Measurements from ENCODE around the gene CAMK2D.
A peak's percentile ranks its signal among the peaks of the same experiment; 100 is the strongest.

The CAMK2D gene

DNA sequence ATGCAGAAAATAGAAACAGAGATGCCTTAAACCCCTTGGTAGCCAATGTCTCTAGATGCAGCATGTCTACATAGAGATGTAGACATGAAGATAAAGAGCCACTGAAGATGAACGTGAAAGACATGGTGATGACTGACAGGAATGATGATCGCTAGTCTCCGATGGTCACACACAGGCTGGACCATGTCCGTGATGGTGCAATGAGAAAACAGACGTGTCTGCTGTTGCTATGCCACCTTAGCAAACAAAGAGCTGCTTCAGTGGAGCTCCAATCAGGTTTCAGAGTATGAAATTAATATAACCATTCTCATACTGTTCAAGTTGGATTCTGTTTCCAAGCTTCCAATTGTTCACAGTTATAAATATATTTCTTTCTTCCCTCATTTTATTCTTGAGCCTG is 256.5 kb downstream of the CAMK2D start:
- no peak for DNase-seq (ENCODE audit: low read depth)
- TF ChIP-seq, protein P1, sequence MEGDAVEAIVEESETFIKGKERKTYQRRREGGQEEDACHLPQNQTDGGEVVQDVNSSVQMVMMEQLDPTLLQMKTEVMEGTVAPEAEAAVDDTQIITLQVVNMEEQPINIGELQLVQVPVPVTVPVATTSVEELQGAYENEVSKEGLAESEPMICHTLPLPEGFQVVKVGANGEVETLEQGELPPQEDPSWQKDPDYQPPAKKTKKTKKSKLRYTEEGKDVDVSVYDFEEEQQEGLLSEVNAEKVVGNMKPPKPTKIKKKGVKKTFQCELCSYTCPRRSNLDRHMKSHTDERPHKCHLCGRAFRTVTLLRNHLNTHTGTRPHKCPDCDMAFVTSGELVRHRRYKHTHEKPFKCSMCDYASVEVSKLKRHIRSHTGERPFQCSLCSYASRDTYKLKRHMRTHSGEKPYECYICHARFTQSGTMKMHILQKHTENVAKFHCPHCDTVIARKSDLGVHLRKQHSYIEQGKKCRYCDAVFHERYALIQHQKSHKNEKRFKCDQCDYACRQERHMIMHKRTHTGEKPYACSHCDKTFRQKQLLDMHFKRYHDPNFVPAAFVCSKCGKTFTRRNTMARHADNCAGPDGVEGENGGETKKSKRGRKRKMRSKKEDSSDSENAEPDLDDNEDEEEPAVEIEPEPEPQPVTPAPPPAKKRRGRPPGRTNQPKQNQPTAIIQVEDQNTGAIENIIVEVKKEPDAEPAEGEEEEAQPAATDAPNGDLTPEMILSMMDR (conservative IDR thresholded peaks at IDR 0.05; ENCODE audit: low read depth, low read length), result no peak
- H3K4me3 ChIP-seq (ENCODE audit: low read length), result no peak overlapping the region

DNA sequence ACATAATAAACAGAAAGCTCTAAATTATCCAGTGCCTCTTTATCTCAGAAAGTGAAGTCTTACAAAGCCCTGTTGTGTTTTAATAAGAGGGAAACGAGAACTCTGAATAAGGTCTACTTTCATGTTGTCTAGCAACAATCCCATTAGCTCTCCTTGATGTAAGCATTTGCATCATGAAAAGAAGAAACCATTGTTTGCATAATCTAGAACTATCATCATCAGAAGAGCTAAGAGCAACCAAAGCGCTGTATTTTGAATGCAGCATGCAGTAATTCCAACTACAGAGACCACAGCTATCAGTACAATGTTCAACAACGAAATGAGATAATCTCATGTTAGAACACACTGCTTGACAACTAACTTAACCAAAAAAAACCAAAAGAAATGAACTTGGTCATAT is 257.1 kb downstream of the CAMK2D start:
- no peak overlapping the region for H3K4me3 ChIP-seq (ENCODE audit: low read length)
- DNase-seq (ENCODE audit: low read depth), result no peak
- TF ChIP-seq, protein P1 (conservative IDR thresholded peaks at IDR 0.05; ENCODE audit: low read depth, low read length), result no peak

DNA sequence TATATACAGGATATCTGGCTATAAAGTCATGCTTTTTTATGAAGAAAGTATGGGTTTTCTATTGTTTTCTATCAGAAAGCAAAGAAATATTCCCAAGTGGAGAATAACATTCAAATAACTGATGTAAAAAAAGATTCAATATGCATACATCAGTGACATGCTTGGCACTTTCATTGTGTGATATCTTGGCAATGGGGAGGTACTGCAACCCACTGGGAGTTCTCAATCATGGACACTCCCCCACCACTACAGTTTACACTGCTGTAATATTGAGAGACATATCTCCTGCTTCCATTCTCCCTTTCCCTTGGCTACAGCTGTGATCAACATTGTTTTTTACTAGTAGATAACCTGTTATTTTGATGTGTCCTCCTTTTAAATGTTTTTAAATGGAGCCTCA is 257.8 kb downstream of the CAMK2D start:
- no peak for DNase-seq (ENCODE audit: low read depth)
- TF ChIP-seq, protein P1 (conservative IDR thresholded peaks at IDR 0.05; ENCODE audit: low read depth, low read length), result no peak
- no peak overlapping the region for H3K4me3 ChIP-seq (ENCODE audit: low read length)

DNA sequence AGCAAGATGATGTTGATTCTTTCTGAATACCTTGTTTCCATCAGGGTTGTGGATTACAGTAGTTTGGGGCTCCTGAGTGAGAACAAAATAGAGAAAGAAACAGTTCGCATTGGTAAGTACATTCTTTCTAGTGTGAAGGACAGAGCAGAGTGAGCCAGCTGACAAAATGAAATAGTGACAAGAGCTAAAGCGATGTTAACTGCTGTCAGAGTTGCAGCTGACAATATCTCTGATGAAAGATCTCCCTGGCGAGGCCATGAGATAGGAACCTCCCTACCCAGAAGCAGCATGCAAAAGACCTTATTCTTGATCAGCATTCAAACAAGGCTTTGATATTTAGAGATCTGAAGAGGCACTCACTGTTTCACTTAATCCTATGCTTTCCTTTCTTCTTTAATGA is 258.6 kb downstream of the CAMK2D start:
- H3K4me3 ChIP-seq (ENCODE audit: low read length), result no peak overlapping the region
- TF ChIP-seq, protein P1 (conservative IDR thresholded peaks at IDR 0.05; ENCODE audit: low read depth, low read length), result no peak
- DNase-seq (ENCODE audit: low read depth), result no peak

DNA sequence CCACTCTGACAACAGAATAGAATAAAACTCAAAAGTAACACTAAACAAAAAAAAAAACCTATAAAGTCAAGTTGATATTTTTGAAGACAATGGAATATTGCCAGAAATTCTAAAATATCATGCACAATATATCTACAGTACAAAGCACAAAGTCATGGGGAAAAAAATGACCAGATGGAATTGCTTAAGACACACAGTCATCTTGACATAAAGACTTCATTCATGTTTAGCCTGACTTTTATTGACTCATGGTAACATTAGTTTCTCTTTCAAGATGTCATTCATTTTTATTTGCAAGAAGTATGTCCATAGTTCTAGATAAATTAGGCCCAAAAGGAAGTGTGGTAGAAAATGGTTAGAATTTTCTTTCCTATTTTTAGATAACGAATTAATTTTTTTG is 259.1 kb downstream of the CAMK2D start:
- TF ChIP-seq, protein P1 (conservative IDR thresholded peaks at IDR 0.05; ENCODE audit: low read depth, low read length), result no peak
- no peak overlapping the region for H3K4me3 ChIP-seq (ENCODE audit: low read length)
- no peak for DNase-seq (ENCODE audit: low read depth)

DNA sequence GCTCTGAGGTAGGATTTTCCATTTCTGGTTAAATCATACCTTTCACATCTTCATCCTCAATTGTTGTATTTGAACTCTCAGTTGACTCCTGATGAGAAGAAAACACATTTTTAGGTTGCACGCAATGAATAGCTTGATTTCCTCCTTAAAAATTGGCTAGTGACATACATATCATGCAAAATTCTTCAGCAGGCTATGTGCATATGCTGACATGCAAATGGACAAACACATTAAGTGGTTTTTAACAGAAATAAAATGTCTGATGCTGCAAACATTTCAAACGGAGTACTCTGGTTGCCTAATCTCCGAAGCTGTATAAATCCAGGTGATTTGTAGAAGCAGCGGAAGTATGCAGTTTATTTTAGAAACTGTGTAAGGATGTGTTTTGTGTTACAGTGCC is 261.1 kb downstream of the CAMK2D start:
- TF ChIP-seq, protein P1 (conservative IDR thresholded peaks at IDR 0.05; ENCODE audit: low read depth, low read length), result no peak
- H3K4me3 ChIP-seq (ENCODE audit: low read length), result no peak overlapping the region
- no peak for DNase-seq (ENCODE audit: low read depth)

DNA sequence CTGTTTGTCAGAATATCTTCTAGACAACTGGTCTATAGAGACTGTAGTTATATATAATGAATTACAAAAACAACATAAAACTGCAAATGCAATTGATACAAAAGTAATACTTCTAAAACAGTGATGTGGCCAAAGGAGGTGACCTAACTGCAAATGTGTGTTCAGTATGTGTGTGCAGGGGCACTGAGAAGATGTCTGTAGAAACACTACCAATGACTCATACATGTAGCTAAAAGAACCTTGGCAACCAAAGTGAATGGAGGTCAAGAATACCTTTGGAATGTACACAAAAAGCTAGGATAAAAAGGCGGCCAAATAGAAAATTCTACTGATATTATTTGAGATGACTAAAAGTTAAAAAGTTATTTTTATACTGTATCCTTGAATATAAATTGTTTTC is 261.8 kb downstream of the CAMK2D start:
- H3K4me3 ChIP-seq (ENCODE audit: low read length), result no peak overlapping the region
- peak; percentile 19 for DNase-seq (ENCODE audit: low read depth)
- TF ChIP-seq, protein P1 (conservative IDR thresholded peaks at IDR 0.05; ENCODE audit: low read depth, low read length), result no peak
